GM12878 (cell line): ENCODE results near the gene C15orf61. TPM values are rescaled to one million over a fixed set of nuclear protein-coding genes. Genes with fewer than 3 reads are reported as not detected.

Source experiments
- ATAC-seq: fragments of 200-7000 bp; cut with Tn5 transposase; 3 replicates; pipeline ENCODE4 v1.9.1; 2020; ENCODE audit warnings: mild to moderate bottlenecking, moderate library complexity
- BruUV-seq: library from RNA; stranded (reverse); fragments of 400-500 nt; replicated peaks from 2 replicates; lab custom pipeline; 2021; lab: Mats Ljungman, UMichigan
- CTCF ChIA-PET: fragments of 300-600 bp; sonication (Branson Sonifier 250); formaldehyde crosslinking; extraction: SDS; loops from one replicate; lab custom pipeline; 2021; ENCODE audit warnings: inconsistent platforms; lab: Yijun Ruan, JAX
- POLR2A ChIA-PET: fragments of 350-600 bp; formaldehyde crosslinking; extraction: SDS; loops from one replicate; lab custom pipeline; 2021; ENCODE audit warnings: inconsistent platforms; lab: Charles Lee
- RAD21 ChIA-PET: fragments of 300-600 bp; sonication (Branson Sonifier 250); formaldehyde crosslinking; loops from one replicate; lab custom pipeline; 2023; ENCODE audit warnings: antibody characterized with exemption; ENCODE audit not compliant: unreplicated experiment; lab: Charles Lee
- SMC1A ChIA-PET: fragments of 300-600 bp; sonication (Branson Sonifier 250); formaldehyde crosslinking; loops from one replicate; lab custom pipeline; 2023; ENCODE audit not compliant: unreplicated experiment, uncharacterized antibody; lab: Charles Lee
- DNase-seq: peaks from one replicate; pipeline ENCODE4 v3.0.0-alpha.2; 2011; ENCODE audit warnings: low read depth, low spot score
- FAIRE-seq: peaks from 3 replicates; lab custom pipeline; 2011; peaks lifted over from hg19 to GRCh38; lab: Jason Lieb, UNC
- H2AFZ ChIP-seq: 2 replicates; pipeline ENCODE4 v1.6.0; 2011; ENCODE audit warnings: low read depth, low read length, control low read depth; ENCODE audit not compliant: control insufficient read depth
- H3K27ac ChIP-seq: 2 replicates; pipeline ENCODE4 v1.5.1; 2011; ENCODE audit warnings: control low read depth; ENCODE audit not compliant: control insufficient read depth, insufficient read depth
- H3K27me3 ChIP-seq, 2 experiments: replicated peaks in 1 of 2; 2 replicates each; pipeline versions ENCODE4 v1.6.0 to v1.6.1; 2011; ENCODE audit warnings: low read length in 1 of 2; ENCODE audit not compliant: control insufficient read depth in 2 of 2, insufficient read depth in 2 of 2
- H3K36me3 ChIP-seq, 2 experiments: 2 replicates each; pipeline ENCODE4 v1.5.1; 2011; ENCODE audit warnings: low read length in 1 of 2; ENCODE audit not compliant: control insufficient read depth in 2 of 2, insufficient read depth in 2 of 2
- H3K4me1 ChIP-seq: 2 replicates; pipeline ENCODE4 v1.6.1; 2011; ENCODE audit warnings: mild to moderate bottlenecking, low read length, moderate library complexity, mixed read lengths; ENCODE audit not compliant: control insufficient read depth, insufficient read depth
- H3K4me2 ChIP-seq: 2 replicates; pipeline ENCODE4 v1.6.0; 2011; ENCODE audit warnings: control low read depth; ENCODE audit not compliant: control insufficient read depth, insufficient read depth
- H3K4me3 ChIP-seq: fragments of 200-600 bp; sonication (generic); 2 replicates; pipeline ENCODE4 v1.5.1; 2016
- H3K79me2 ChIP-seq: 2 replicates; pipeline ENCODE4 v1.6.0; 2011; ENCODE audit warnings: low read length; ENCODE audit not compliant: control insufficient read depth, insufficient read depth
- H3K9ac ChIP-seq: 2 replicates; pipeline ENCODE4 v1.8.0; 2011; ENCODE audit warnings: low read length, control low read depth, mixed read lengths; ENCODE audit not compliant: control insufficient read depth, insufficient read depth
- H3K9me3 ChIP-seq: replicated peaks from 3 replicates; pipeline ENCODE4 v1.5.1; 2011; ENCODE audit warnings: mild to moderate bottlenecking, low read length; ENCODE audit not compliant: control insufficient read depth, insufficient read depth
- H4K20me1 ChIP-seq: 2 replicates; pipeline ENCODE4 v1.6.0; 2011; ENCODE audit not compliant: control insufficient read depth, insufficient read depth
- ASH2L ChIP-seq: fragments of 300-600, 200-600 bp; sonication (generic); IDR thresholded peaks from 2 replicates; pipeline ENCODE4 v1.6.1; 2017; ENCODE audit warnings: low read depth, mild to moderate bottlenecking, borderline replicate concordance
- ATF7 ChIP-seq: fragments of 450-650 bp; IDR thresholded peaks from 2 replicates; pipeline ENCODE4 v1.6.1; 2016; ENCODE audit warnings: low read depth, mild to moderate bottlenecking
- BCL3 ChIP-seq: IDR thresholded peaks from 2 replicates; pipeline ENCODE4 v1.6.1; 2011; ENCODE audit warnings: borderline replicate concordance, low read depth, mild to moderate bottlenecking, moderate library complexity, low read length; ENCODE audit not compliant: insufficient read depth, poor library complexity, severe bottlenecking
- FOS ChIP-seq: IDR thresholded peaks from 3 replicates; pipeline ENCODE4 v1.6.1; 2011; ENCODE audit warnings: borderline replicate concordance; ENCODE audit not compliant: insufficient read length; ENCODE audit errors: extremely low read depth
- HDAC2 ChIP-seq: fragments of 200-600 bp; sonication (generic); IDR thresholded peaks from 2 replicates; pipeline ENCODE4 v1.6.1; 2017
- MEF2A ChIP-seq: IDR thresholded peaks from 2 replicates; pipeline ENCODE4 v1.6.1; 2011; ENCODE audit warnings: low read depth, mild to moderate bottlenecking, low read length, moderate library complexity; ENCODE audit not compliant: insufficient read depth
- MLLT1 ChIP-seq: fragments of 450-650 bp; IDR thresholded peaks from 2 replicates; pipeline ENCODE4 v1.6.1; 2016; ENCODE audit warnings: mild to moderate bottlenecking
- MXI1 ChIP-seq: fragments of 150-350 bp; IDR thresholded peaks from 2 replicates; pipeline ENCODE4 v1.6.1; 2011; ENCODE audit warnings: low read depth, mild to moderate bottlenecking, inconsistent platforms, low read length, improper control_type of control experiment
- NBN ChIP-seq: fragments of 450-650 bp; IDR thresholded peaks from 2 replicates; pipeline ENCODE4 v1.6.1; 2016
- NFYA ChIP-seq: IDR thresholded peaks from 2 replicates; pipeline ENCODE4 v1.6.1; 2011; ENCODE audit warnings: low read depth, mild to moderate bottlenecking, low read length, improper control_type of control experiment, borderline replicate concordance
- PAX8 ChIP-seq: fragments of 450-650 bp; IDR thresholded peaks from 2 replicates; pipeline ENCODE4 v1.6.1; 2017; ENCODE audit warnings: mild to moderate bottlenecking, moderate library complexity
- RAD21 ChIP-seq: IDR thresholded peaks from 2 replicates; pipeline ENCODE4 v1.6.1; 2011; ENCODE audit warnings: mild to moderate bottlenecking, low read depth, low read length, moderate library complexity; ENCODE audit not compliant: insufficient read depth
- RUNX3 ChIP-seq: IDR thresholded peaks from 2 replicates; pipeline ENCODE4 v1.6.1; 2012; ENCODE audit warnings: low read length, inconsistent platforms
- SMAD5 ChIP-seq: IDR thresholded peaks from 2 replicates; pipeline ENCODE4 v1.6.1; 2016; ENCODE audit warnings: antibody characterized with exemption, low read depth
- YY1 ChIP-seq: IDR thresholded peaks from 2 replicates; pipeline ENCODE4 v1.6.1; 2011; ENCODE audit warnings: low read depth, mild to moderate bottlenecking, low read length
- ZNF274 ChIP-seq: IDR thresholded peaks from one replicate; pipeline ENCODE4 v1.8.0; 2011; ENCODE audit not compliant: insufficient read length, insufficient read depth
- WGBS: methylation state at CpG from one replicate; pipeline ENCODE4 v1.1.6; 2016; ENCODE audit warnings: low lambda C conversion rate; ENCODE audit not compliant: insufficient replicate concordance, insufficient coverage; ENCODE audit errors: missing lambda C conversion rate; 5-methylcytosine and 5-hydroxymethylcytosine counted together
- in situ Hi-C: fragments of 300-500 bp; cut with MboI; formaldehyde crosslinking; loops from 9 replicates; pipeline ENCODE4 v1.14.3; 2018; ENCODE audit warnings: mixed read lengths
- intact Hi-C: fragments of 100-400 bp; cut with micrococcal nuclease; formaldehyde crosslinking; loops from one replicate; pipeline ENCODE4 v1.14.2; 2022; ENCODE audit not compliant: unreplicated experiment
- polyA plus RNA-seq, 11 experiments: library from polyadenylated mRNA; depleted of rRNA in 4 of 11; unstranded in 6 of 11; stranded (reverse) in 5 of 11; fragments of >200 nt; fragmentation: Nextera tagmentation in 4 of 11; fragmentation: Illumina TruSeq in 1 of 11; extraction: Ambion mirVana in 4 of 11; extraction: Trizol in 1 of 11; gene quantifications; 1 replicate in 1 of 11; 2 replicates in 10 of 11; pipeline versions ENCODE4 v1.2.1 to v1.2.3, GENCODE V29; 2011 to 2016; ENCODE audit warnings: inconsistent platforms in 2 of 11, missing spikeins in 2 of 11, low read depth in 1 of 11
- total RNA-seq, 4 experiments: library from RNA; depleted of rRNA in 3 of 4; stranded (reverse); fragments of >200 nt in 3 of 4; fragmentation: Illumina TruSeq in 1 of 4; extraction: Trizol in 1 of 4; gene quantifications; 2 replicates each; pipeline versions ENCODE4 v1.2.1 to v1.2.3, GENCODE V29; 2013 to 2021
- TF ChIP-seq, protein P1 (sequence below): fragments of 150-350 bp; IDR thresholded peaks from 2 replicates; pipeline ENCODE4 v1.6.1; 2016; ENCODE audit warnings: low read depth, low read length

C15orf61 gene
- total and polyA plus RNA-seq, 10 of the 15 experiments (the other 5 are each of a cell fraction or from before 2014, with no cell fraction given): 1.4 to 8.7 (median 4.3) TPM

DNA sequence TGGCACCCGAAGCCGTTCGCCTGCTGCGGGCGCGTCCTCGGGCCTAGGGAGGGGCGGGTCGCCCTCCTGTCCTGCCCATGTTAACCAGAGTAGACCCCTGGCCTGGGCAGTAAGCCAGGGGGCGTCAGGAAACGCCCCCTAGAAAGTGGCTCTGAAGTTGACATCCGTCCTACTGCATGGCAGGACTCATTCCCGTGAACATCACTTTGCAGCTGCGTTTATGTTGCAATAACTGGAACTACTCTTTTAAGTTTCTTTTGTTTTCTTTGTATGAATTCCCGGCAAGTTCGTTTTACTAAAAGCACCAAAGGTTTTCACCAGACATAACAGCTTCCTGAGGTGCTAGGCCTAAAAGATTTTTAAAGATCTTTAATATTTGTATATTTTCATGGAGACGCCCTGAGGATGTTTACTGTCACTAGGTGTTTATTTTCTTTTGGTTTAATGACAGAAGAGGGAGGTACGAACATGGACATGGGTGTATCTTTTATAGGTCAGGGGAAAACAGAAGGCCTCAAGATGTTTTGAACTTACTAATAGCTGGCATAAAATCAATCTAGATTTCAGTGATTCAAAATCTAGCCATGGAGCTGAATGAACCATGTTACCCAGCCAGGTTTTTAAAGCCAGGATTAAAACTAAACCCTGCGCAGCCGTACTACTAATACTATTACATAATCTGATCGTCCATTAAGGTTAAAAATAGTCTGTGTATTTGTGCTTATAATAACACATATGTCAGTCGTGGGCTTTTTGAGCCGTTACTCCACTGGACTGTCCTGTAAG, 1.0 kb downstream of the C15orf61 start:
- WGBS: 17% methylated on average over 23 of the region's 23 CpGs
- Histone ChIP-seq H3K4me1 (no peaks in the 10 kb centered on the region), H3K9ac (peak overlapping the region; percentile 92), H2AFZ (peak overlapping the region; percentile 94), H4K20me1 (no peaks in the 10 kb centered on the region), H3K27me3 (no peaks in the 10 kb centered on the region), H3K27ac (peak overlapping the region; percentile 62), H3K79me2 (peaks cover 39% of the 10 kb centered on the region), H3K9me3 (no peaks in the 10 kb centered on the region), H3K4me3 (peak overlapping the region; percentile 93), H3K4me2 (peak overlapping the region; percentile 97), H3K36me3 (no peaks in the 10 kb centered on the region)
- TSS peak; percentile 75 for BruUV-seq
- POLR2A ChIA-PET: interaction anchor here (0.8 to 1.7 kb wide), 5 partner anchors 8 to 38 kb away, joined by 3 to 4 read pairs (median 3); no protein-coding TSS in a partner anchor
- FAIRE-seq (no peak), DNase-seq (no peak), ATAC-seq (peak; percentile 20)
- RAD21 ChIA-PET: interaction anchor here (0.6 to 2.3 kb wide), 13 partner anchors 8 to 223 kb away, joined by 3 to 13 read pairs (median 4); no protein-coding TSS in a partner anchor
- intact Hi-C loops (loop anchor here (2.0 to 5.0 kb wide), 2 partner anchors 17 to 320 kb away; partner anchors contain the start of gene RNU6-1), in situ Hi-C loops (no loop called here)
- CTCF ChIA-PET: interaction anchor here (0.9 to 2.0 kb wide), 6 partner anchors 11 to 261 kb away, joined by 3 to 8 read pairs (median 4); no protein-coding TSS in a partner anchor
- SMC1A ChIA-PET: interaction anchor here (0.8 to 2.1 kb wide), 15 partner anchors 11 to 268 kb away, joined by 3 to 8 read pairs (median 4); no protein-coding TSS in a partner anchor
- TF ChIP-seq NBN (no peak), PAX8 (no peak), YY1 (no peak), RUNX3 (peak; percentile 1; the same call in 1 of the 2 replicates), NFYA (no peak), FOS (no peak), ASH2L (0 out of 2 replicates have a peak, but pooled peaks have one; percentile 25), ATF7 (peak; percentile 50), ZNF274 (no peak), SMAD5 (no peak), RAD21 (no peak), MXI1 (no peak), HDAC2 (no peak), MEF2A (0 out of 2 replicates have a peak, but pooled peaks have one; percentile 4), MLLT1 (0 out of 2 replicates have a peak, but pooled peaks have one; percentile 21), BCL3 (no peak)
- TF ChIP-seq, protein P1, sequence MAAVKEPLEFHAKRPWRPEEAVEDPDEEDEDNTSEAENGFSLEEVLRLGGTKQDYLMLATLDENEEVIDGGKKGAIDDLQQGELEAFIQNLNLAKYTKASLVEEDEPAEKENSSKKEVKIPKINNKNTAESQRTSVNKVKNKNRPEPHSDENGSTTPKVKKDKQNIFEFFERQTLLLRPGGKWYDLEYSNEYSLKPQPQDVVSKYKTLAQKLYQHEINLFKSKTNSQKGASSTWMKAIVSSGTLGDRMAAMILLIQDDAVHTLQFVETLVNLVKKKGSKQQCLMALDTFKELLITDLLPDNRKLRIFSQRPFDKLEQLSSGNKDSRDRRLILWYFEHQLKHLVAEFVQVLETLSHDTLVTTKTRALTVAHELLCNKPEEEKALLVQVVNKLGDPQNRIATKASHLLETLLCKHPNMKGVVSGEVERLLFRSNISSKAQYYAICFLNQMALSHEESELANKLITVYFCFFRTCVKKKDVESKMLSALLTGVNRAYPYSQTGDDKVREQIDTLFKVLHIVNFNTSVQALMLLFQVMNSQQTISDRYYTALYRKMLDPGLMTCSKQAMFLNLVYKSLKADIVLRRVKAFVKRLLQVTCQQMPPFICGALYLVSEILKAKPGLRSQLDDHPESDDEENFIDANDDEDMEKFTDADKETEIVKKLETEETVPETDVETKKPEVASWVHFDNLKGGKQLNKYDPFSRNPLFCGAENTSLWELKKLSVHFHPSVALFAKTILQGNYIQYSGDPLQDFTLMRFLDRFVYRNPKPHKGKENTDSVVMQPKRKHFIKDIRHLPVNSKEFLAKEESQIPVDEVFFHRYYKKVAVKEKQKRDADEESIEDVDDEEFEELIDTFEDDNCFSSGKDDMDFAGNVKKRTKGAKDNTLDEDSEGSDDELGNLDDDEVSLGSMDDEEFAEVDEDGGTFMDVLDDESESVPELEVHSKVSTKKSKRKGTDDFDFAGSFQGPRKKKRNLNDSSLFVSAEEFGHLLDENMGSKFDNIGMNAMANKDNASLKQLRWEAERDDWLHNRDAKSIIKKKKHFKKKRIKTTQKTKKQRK: no peak
